Femur (tissue), 1 donor: ENCODE results near the gene MARF1.
"Not testable (repeated sequence)": the region's sequence is repeated elsewhere in the genome, so short reads cannot be mapped to it uniquely, and the experiment has no call there.

Experiments used
- DNase-seq: peaks from one replicate; pipeline ENCODE4 v3.0.0-alpha.2; 2017

The MARF1 gene

GRCh38 chr16:15566095-15566494 lies 76.9 kb downstream of the MARF1 start:
- no peak for DNase-seq

- DNase-seq: no peak
Observed at GRCh38 chr16:15564604-15565339, 78.2 kb downstream of the MARF1 start.

- no peak for DNase-seq
Observed at GRCh38 chr16:15559176-15559575, 83.8 kb downstream of the MARF1 start.

GRCh38 chr16:15557258-15557657 lies 85.7 kb downstream of the MARF1 start:
- no peak for DNase-seq

GRCh38 chr16:15556130-15556529 lies 86.8 kb downstream of the MARF1 start:
- DNase-seq: no peak

GRCh38 chr16:15553313-15554088 lies 89.5 kb downstream of the MARF1 start:
- no peak for DNase-seq

- no peak for DNase-seq
Observed at GRCh38 chr16:15552507-15552906, 90.4 kb downstream of the MARF1 start.

- DNase-seq: no peak
Observed at GRCh38 chr16:15548482-15548891, 94.5 kb downstream of the MARF1 start.

GRCh38 chr16:15547768-15548096 lies 95.2 kb downstream of the MARF1 start:
- no peak for DNase-seq

- DNase-seq: not testable (repeated sequence)
Observed at GRCh38 chr16:15547072-15547767, 95.7 kb downstream of the MARF1 start.

GRCh38 chr16:15545544-15545943 lies 97.4 kb downstream of the MARF1 start:
- no peak for DNase-seq

GRCh38 chr16:15544405-15544804 lies 98.5 kb downstream of the MARF1 start:
- DNase-seq: no peak
